GM21529 (cell line): ENCODE results near the gene ASTN2.
"Not testable (repeated sequence)": the region's sequence is repeated elsewhere in the genome, so short reads cannot be mapped to it uniquely, and the experiment has no call there.

ENCODE experiments used
- ATAC-seq: cut with Tn5 transposase; IDR thresholded peaks from one replicate; pipeline ENCODE4 v1.9.1; 2021; ENCODE audit not compliant: unreplicated experiment

ASTN2 gene

GRCh38 chr9:116476002-116476401 is 938.9 kb downstream of the ASTN2 start:
- no peak for ATAC-seq

GRCh38 chr9:116475201-116475600 is 939.7 kb downstream of the ASTN2 start:
- no peak for ATAC-seq

GRCh38 chr9:116471944-116472506 is 942.8 kb downstream of the ASTN2 start:
- ATAC-seq = no peak

DNA sequence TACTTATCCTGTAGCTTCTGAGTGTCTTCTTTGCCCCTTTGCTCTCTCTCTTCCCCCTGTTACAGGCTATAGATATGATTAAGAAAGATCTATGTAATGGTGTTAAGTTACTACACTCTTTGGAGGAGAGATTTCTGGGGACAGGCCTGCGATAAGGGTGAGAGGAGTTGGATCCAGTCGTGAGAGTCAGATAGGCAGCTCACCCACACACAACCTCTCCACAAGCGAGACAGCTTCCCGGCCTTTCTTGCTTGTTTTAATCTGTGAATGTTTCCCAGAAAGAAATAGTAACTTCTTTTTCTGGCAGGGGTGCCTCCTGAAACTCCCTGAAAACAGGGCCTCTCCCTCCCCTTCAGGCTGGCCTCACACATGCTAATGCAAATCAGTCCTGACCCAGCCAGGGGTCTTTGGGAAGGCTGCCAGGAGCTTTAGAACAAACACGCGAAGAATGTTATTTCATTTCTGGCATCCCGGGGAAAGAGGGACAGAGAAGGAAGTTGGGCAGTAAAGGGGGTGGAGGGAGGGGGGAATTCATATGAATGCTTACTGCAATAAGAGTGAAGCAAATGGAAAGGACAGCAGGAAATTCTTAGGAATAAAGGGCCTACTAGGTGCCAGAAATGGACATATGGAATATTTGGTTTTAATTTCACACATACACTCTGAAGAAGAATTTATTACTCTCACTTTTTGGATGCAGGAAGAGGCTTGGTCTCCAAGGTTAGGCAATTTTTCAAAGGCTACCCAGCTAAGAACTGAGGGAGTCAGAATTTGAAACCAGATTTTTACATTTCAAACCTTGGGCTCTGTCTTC is 943.6 kb downstream of the ASTN2 start:
- ATAC-seq = no peak

DNA sequence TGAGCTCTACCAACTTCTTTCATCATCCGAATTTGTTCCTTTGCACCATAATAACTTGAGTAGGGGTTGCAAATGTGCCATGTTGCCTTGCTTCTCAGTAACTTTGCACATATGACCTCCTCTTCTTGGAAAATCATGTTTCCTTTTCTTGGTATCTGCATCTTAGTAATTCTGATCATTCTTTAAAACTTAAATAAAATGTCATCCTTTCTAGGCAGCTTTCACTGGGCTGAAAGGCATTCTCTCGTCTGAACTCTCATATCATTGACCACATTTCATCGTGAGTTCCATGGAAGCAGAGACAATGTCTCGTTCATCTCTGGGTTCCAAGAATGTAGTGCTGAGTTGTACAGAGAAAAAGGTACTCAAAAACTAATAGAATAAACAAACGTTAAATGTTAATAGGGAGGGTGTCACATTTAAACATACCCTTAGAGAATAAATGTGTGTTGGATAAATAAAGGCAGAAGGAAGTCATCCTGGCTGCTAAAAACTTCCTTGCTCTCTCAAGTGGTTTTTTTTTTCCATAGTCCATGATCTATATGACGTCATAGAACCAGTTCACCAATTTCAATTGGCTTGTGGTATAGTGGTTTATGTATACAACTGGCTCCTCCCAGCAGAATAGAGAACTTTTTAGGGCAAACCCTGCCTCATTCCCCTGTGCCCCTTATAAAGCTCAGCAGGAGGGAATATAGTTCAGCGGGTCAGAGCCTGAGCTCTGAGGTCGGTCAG is 945.9 kb downstream of the ASTN2 start:
- no peak for ATAC-seq

- no peak for ATAC-seq
Observed at GRCh38 chr9:116468369-116468768, 946.5 kb downstream of the ASTN2 start.

DNA sequence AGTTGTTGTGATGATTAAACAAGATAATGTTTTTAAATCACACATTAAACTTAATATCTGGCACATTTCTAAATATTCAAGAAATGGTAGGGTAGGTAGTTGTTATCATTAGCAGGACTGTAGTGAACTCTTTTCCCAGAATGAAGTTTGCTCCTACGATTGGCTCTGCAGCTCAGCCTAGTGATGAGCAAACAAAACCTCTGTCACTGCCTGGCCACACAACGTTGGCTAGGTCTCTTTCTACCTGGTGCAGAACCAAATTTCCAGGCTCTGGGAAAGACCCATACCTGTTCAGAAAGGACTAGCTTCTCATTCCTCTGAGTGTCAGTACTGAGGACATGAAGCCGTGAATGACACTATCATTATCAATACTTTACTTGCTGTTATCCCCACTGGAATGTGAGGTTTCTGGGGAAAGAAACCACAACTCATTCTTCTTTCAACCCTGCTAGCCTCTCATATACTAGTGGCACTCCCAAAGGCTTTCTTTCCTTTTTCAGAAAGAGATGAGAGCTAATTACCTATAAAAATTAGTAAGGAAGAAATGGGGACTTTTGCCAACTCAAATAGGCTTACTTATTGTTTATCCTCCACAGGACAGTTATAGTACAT is 947.0 kb downstream of the ASTN2 start:
- ATAC-seq = no peak

GRCh38 chr9:116466271-116467235 is 948.3 kb downstream of the ASTN2 start:
- ATAC-seq = no peak

DNA sequence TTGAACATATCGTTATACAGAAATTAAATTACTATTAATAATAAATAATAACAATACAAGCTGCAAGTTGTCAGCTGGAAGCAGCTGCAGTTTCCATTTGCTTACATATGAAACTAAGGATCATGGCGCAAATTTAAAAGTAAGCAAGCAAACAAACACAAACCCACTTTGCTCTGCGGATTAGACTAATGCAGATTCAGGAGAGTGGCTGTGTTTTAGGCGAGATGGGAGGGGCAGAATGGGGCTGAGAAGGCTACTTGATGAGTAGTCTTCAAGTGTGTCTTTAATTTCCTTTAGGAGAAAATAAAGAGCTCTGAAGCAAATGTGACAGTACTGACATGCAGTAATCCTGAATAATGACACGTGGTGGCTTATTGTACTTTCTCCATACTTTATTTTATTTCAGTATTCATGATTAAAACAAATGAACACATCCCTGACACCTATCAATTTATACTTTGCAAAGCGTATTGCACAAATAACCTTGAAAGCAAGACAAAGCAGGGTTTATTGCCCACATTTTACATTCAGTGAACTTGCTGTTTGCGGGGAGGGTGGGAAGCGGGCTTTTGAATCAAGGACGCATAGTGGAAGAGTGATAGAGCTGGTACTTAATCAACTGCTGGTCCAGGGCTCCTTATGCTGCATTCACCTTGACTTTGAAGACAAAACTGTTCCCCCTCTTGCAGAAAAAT is 949.1 kb downstream of the ASTN2 start:
- ATAC-seq = no peak

- ATAC-seq = no peak
Observed at GRCh38 chr9:116464987-116465571, 949.8 kb downstream of the ASTN2 start.

DNA sequence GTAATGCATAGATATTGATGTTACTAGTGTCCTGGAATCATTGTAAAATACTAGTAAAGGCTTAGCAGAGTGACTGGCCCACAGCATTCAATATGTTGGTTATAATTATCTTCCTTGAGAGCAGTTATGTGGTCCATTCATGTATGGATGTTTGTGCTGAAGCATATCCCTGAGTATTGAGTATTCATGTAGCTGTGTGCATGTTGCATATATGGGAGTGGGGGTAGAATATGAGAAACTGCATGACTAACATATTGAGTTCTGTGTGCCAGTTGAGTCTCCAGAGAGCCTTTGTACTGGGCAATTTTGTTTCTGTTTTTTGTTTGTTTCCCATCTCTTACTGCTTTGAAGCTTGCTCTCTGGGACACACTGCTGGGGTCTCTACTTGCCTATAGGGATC is 950.4 kb downstream of the ASTN2 start:
- no peak for ATAC-seq

DNA sequence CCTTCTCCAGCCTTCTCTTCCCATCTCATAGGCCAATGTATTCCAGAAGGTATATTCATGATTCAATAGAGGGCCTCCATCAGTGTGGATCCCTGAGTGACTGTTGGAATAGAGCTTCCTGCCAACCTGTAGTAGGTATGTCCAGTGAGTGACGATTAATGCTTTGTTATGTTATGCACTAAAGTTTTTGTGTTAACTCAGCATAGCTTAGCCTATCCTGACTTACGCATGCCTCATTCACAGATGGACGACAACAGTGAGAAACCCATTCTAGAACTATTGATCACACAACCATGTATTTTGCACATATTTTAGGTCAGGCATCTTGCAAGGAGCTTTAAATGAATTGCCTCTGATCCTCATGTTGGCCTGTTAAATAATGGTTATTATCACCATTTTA is 953.2 kb downstream of the ASTN2 start:
- no peak for ATAC-seq

DNA sequence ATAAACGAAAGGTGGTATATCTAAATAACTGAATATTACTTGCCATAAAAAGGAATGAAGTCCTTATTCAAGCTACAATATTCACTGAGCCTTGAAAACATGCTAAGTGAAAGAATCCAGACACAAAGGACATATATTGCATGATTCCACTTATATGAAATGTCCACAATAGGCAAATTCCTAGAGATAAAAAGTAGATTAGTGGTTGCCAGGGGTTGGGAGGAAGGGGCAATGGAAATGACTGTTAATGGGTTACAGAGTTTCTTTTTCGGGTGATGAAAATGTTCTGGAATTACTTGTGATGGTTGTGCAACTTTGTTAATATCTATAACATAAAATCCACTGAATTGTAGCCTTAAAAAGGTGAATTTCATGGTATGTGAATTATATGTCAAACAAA is 954.8 kb downstream of the ASTN2 start:
- no peak for ATAC-seq

- ATAC-seq = no peak
Observed at GRCh38 chr9:116459576-116459975, 955.3 kb downstream of the ASTN2 start.

DNA sequence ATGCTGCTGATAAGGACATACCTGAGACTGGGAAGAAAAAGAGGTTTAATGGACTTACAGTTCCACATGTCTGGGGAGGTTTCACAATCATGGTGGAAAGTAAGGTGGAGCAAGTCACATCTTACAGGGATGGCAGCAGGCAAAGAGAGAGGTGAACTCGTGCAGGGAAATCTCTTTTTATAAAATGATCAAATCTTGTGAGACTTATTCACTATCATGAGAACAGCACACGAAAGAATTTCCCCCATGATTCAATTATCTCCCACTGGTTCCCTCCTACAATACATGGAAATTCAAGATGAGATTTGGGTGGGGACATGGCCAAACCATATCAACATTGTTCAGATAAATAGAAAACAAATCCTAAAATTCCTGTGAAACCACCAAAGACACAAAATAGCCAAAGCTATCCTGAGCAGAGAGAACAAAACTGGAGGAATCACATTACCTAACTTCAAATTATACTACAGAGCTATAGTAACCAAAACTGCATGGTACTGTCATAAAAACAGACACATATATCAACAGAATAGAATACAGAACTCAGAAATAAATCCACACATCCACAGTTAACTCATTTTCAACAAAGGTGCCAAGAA is 958.3 kb downstream of the ASTN2 start:
- no peak for ATAC-seq

GRCh38 chr9:116454539-116454938 is 960.3 kb downstream of the ASTN2 start:
- not testable (repeated sequence) for ATAC-seq

GRCh38 chr9:116453785-116454184 is 961.1 kb downstream of the ASTN2 start:
- no peak for ATAC-seq

GRCh38 chr9:116452634-116453033 is 962.2 kb downstream of the ASTN2 start:
- ATAC-seq = no peak

DNA sequence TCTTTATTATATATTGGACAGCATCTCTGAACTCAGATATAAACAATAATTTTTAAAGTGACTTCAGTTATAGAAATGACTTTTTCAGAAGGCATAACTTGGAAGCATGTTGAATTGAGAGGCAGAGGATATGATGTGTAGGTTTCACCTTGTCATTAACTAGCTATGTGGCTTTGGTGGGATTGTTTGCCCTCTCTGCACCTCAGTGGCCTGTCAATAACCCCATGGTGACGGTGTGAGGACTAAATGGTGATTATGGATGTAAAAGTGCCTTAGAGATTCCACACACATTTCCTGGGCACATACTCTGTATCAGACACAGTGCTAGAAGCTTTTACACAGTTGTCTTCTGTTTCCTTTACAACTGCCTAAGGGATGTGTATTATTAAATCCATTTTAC is 962.6 kb downstream of the ASTN2 start:
- ATAC-seq = no peak
